ENCODE results near the gene PPP2R5A. TPM values are rescaled to one million over a fixed set of nuclear protein-coding genes. Genes with fewer than 3 reads are reported as not detected.
A peak's percentile ranks its signal among the peaks of the same experiment; 100 is the strongest.
"Not testable (repeated sequence)": the region's sequence is repeated elsewhere in the genome, so short reads cannot be mapped to it uniquely, and the experiment has no call there.

Gene PPP2R5A
- total RNA-seq, 2 donors from 2014 or later: 61.0 to 69.5 TPM

DNA sequence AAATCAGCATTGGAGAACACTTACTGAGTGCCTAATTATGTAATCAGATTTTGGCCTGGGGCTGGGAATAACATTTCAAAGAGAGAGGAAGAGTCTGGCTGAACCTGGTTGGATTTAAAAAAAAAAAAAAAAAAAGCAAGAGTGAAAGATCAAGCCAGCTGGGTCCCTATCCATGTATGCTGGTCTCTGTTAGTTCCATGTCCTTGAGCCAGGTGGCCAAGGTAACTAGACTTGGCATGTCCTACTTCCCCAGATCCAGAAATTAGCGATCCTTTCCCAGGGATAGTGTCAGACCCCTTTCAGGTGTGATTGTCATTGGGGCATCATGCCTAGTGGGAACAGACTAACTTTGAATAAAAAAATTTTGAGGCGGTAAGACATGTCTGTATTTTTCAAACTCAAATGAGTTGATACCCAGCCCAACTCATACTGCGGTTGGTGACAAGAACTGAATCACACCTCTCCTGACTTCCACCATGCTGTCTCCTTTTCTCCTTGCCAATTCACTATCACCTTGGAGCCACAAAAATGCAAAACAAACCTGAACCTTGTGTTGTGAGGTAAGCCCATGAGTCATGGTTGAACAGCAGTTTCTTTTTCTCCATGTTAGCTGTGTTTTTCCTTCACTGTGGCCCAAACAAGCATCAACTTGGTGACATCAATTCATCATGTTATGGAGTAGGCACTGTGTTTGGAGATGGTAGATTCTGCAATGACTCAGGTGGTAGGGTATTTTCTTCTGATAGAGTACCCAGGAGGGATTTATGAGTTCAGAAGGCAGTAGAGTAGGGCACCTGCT, 24.5 kb upstream of the PPP2R5A start:
- intact Hi-C loops (cut with DNase I, micrococcal nuclease): no loop called here
- DNase-seq (no peak), ATAC-seq (peak; percentile 22)

DNA sequence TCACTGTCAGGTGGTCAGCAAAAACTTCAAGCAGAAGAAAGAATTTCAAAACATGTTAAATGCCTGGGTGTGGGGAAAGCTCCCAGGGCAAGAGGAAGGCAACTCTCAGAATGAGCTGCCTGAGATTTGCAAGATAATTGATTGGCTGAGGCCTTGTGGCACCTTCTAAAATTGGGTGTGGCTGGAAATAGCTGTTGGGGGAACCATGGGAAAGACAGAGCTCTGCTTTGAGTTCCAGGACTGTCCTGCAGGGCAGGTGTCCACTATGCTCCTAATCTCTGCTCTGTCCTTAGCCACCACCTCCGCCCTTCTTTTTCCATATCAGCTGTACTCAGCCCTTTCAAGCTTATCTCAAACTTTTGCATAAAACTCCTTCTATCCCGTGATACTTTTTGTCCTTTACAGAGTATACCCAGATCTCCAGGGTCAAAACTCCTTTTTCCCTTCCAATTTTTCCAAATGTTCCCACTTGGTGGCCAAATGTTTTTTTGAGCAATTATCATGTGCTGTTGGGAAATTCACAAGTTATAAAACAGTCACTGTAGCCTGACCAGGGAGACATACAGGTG, 23.8 kb upstream of the PPP2R5A start:
- ATAC-seq: peak; percentile 36
- DNase-seq: no peak
- intact Hi-C loops (cut with DNase I, micrococcal nuclease): no loop called here

DNA sequence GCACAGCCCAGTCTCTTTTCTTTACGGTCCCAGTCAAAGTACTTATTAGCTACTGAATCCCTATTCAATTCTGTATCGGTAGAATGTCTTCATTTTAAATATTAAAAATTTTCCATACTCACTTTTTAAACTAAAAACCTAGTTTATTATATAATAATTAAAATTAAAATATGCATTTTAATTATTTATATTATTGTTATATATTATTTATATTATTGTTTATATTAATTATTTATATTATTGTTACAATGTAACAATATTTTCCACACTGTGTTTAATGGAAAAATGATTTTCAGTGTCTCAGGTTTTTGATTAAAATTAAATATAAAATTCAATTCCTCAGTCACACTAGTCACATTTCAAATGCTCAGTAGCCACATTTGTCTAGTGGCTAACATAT, 18.2 kb upstream of the PPP2R5A start:
- intact Hi-C loops (cut with DNase I, micrococcal nuclease): no loop called here
- ATAC-seq: no peak
- no peak for DNase-seq

DNA sequence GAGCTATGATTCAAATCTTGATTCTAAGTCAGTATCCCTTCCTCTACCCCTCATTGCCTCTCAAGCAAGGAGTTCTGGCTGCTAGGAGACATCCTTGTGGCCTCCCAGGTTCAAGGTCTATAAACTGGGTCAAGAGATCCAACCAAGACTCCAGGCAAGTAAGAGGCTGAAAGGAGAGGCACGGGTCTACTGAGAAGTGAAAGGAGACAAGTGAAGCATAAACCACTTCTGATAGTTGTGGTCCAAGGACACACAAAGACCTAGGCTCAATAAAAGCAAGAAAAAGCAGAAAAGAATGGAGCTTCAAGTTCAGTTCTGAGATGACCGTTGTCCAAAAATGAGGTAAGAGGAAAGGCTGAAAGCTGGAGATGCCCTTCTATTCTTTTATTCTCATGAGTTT, 17.8 kb upstream of the PPP2R5A start:
- no peak for DNase-seq
- intact Hi-C loops (cut with DNase I, micrococcal nuclease): no loop called here
- ATAC-seq: no peak

DNA sequence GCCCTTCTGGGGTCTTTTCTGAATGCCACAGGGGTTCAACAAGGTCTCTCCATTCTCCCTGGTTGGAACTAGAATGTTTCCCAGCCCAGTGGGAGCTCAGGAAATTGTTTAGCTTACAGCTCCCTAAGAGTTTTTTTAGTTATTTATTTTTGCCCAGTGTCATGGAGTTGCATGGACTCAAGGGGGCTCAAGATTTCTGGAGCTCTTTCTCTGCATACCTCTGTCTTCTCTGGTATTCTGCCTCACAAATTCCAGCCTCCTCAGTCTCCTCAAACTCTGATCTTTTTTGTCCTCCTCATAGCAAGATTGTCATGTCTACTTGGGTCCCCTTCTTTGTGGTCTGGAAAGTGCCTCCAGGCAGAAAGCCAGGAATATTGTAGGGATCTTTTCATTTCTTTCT, 15.9 kb upstream of the PPP2R5A start:
- ATAC-seq (no peak), DNase-seq (no peak)
- intact Hi-C loops (cut with DNase I, micrococcal nuclease): no loop called here

GRCh38 chr1:212270564-212270963, 14.6 kb upstream of the PPP2R5A start:
- intact Hi-C loops (cut with DNase I, micrococcal nuclease): no loop called here
- ATAC-seq (no peak), DNase-seq (no peak)

DNA sequence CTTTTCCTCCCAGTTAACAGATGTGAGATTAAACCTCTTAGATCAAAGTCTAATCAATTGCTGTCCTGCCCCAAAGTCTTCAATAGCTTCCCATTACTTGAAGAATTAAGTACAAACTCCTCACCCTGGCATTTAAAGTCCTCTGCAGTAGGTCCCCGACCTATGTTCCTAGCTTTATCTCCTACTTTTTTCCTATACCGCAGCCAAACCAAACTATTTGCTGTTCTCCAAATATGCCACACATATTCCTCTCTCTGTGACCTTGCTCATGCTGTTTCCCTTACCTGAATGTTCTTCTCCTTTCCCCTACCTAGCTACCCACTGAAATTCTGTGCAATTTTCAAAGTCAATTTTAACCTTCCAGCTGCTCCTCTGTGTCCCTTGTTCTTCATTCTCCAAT, 14.0 kb upstream of the PPP2R5A start:
- no peak for ATAC-seq
- intact Hi-C loops (cut with DNase I, micrococcal nuclease): no loop called here
- DNase-seq: no peak

GRCh38 chr1:212271823-212272485, 13.3 kb upstream of the PPP2R5A start:
- intact Hi-C loops (cut with DNase I, micrococcal nuclease): no loop called here

DNA sequence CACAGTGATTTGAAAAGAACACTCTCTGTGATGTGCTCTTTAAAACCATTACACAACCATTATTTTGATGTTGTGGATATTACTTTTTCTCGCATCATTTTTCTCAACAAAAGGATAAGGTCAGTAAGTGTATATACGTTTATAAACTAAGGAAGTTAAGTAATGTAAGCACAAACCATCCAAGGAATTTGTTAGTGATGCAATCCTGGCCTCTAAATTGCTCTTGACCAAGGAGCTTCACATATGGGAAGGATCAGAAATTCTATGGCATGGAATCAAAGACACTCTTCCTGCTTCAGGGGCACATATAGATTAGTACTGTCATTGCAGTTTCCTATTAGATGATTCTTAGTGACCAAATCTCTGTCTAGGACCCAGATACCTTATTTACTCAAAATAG, 3.6 kb upstream of the PPP2R5A start:
- DNase-seq: no peak
- no peak for ATAC-seq
- intact Hi-C loops (cut with DNase I, micrococcal nuclease): no loop called here

More at GRCh38 chr1:212271823-212272485, 13.3 kb upstream of the PPP2R5A start:
- DNase-seq (peak in 1 of 2 donors; percentile 16), ATAC-seq (peak; percentile 72)

GRCh38 chr1:212283741-212284140, 1.5 kb upstream of the PPP2R5A start:
- intact Hi-C loops (cut with DNase I, micrococcal nuclease): no loop called here
- ATAC-seq: no peak
- no peak for DNase-seq

GRCh38 chr1:212284332-212284743, 872 bp upstream of the PPP2R5A start:
- intact Hi-C loops (cut with DNase I, micrococcal nuclease): no loop called here

GRCh38 chr1:212285685-212286555, 710 bp downstream of the PPP2R5A start:
- ATAC-seq: peak; percentile 43
- intact Hi-C loops (cut with DNase I, micrococcal nuclease): no loop called here
- peak; percentile 61 to 82 for DNase-seq

More at GRCh38 chr1:212284332-212284743, 872 bp upstream of the PPP2R5A start:
- DNase-seq: no peak
- ATAC-seq: no peak

GRCh38 chr1:212286556-212287131, 1.4 kb downstream of the PPP2R5A start:
- ATAC-seq (peak; percentile 14), DNase-seq (no peak)
- intact Hi-C loops (cut with DNase I, micrococcal nuclease): no loop called here

- ATAC-seq (no peak), DNase-seq (no peak)
- intact Hi-C loops (cut with DNase I, micrococcal nuclease): no loop called here
Observed at GRCh38 chr1:212287261-212287895, 2.2 kb downstream of the PPP2R5A start.

DNA sequence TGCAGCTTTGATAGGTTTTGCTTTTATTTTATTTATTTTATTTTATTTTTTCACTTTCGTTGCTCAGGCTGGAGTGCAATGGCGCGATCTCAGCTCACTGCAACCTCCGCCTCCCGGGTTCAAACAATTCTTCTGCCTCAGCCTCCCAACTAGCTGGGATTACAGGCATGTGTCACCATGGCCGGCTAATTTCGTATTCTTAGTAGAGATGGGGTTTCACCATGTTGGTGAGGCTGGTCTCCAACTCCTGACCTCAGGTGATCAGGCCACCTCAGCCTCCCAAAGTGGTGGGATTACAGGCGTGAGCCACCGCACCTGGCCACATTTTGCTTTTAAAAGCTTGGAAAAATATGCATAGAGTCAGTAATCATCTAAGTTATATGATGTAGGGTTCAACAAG, 2.8 kb downstream of the PPP2R5A start:
- DNase-seq; ATAC-seq; intact Hi-C loops (cut with DNase I, micrococcal nuclease): not testable (repeated sequence)

DNA sequence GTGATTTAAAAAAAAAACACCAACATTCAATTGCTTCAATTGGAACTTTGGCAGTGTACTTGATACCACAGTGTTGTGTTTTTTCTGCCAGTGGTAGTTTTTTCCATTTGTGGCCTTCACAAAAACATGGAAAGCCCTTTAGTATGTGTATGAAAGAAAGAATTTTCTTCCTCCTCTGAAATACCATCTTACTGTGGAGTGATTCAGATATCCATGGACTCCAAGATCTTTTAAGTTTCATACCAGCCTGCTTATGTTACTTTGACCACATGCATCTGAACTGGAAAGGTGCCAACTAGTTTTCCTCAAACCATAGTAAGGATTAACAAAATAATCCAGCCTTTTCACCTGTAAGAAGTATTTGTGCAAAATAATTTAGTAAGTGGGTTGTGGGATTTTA, 3.4 kb downstream of the PPP2R5A start:
- intact Hi-C loops (cut with DNase I, micrococcal nuclease): no loop called here
- ATAC-seq: no peak
- no peak for DNase-seq

- intact Hi-C loops (cut with DNase I, micrococcal nuclease): loop anchor here in 1 of 2 donors (5.0 kb wide), 1 partner anchor 217 kb away; no protein-coding TSS in a partner anchor
- no peak for ATAC-seq
- no peak for DNase-seq
Observed at GRCh38 chr1:212289262-212290077, 4.3 kb downstream of the PPP2R5A start.

Measured in left colon (tissue), 2 donors.